CD14-positive monocyte (primary cell): Measurements from ENCODE around the gene UBE2QL1. TPM values are rescaled to one million over a fixed set of nuclear protein-coding genes. Genes with fewer than 3 reads are reported as not detected.

Experiments
- DNase-seq, 3 donors: peaks; one replicate each; pipeline ENCODE4 v3.0.0-alpha.2; 2011 to 2022
- H2AFZ ChIP-seq: 2 replicates; pipeline ENCODE4 v1.6.0; 2012; ENCODE audit warnings: mild to moderate bottlenecking, low read depth, low read length, inconsistent platforms; ENCODE audit not compliant: insufficient read depth, poor library complexity, severe bottlenecking
- H3K27ac ChIP-seq, 2 donors: 1 replicate in 1 of 2; 2 replicates in 1 of 2; pipeline ENCODE4 v1.5.1; 2012 to 2013; ENCODE audit warnings: low read length in 2 of 2, control low read depth in 1 of 2, inconsistent platforms in 1 of 2, low read depth in 1 of 2, mild to moderate bottlenecking in 1 of 2
- H3K27me3 ChIP-seq, 2 donors: one replicate each; pipeline versions ENCODE4 v1.6.0 to v1.6.1; 2011 to 2013; ENCODE audit warnings: low read length in 2 of 2; ENCODE audit not compliant: control insufficient read depth in 2 of 2, insufficient read depth in 2 of 2
- H3K36me3 ChIP-seq, 2 donors: replicated peaks in 1 of 2; 1 replicate in 1 of 2; 2 replicates in 1 of 2; pipeline versions ENCODE4 v1.5.1 to v1.6.1; 2012 to 2013; ENCODE audit warnings: low read length in 2 of 2, control low read depth in 1 of 2, inconsistent platforms in 1 of 2, mild to moderate bottlenecking in 1 of 2; ENCODE audit not compliant: insufficient read depth in 2 of 2, control insufficient read depth in 1 of 2
- H3K4me1 ChIP-seq, 2 donors: 1 replicate in 1 of 2; 2 replicates in 1 of 2; pipeline versions ENCODE4 v1.5.1 to v1.6.1; 2012 to 2013; ENCODE audit warnings: low read length in 2 of 2, control low read depth in 1 of 2, inconsistent platforms in 1 of 2, mild to moderate bottlenecking in 1 of 2, moderate library complexity in 1 of 2; ENCODE audit not compliant: insufficient read depth in 2 of 2, control insufficient read depth in 1 of 2
- H3K4me2 ChIP-seq: replicated peaks from 2 replicates; pipeline ENCODE3; 2012; ENCODE audit warnings: low read length, moderate library complexity, mild to moderate bottlenecking; ENCODE audit not compliant: poor library complexity, severe bottlenecking; ENCODE audit errors: extremely low read depth
- H3K4me3 ChIP-seq, 3 experiments: fragments of 200-600 bp in 1 of 3; sonication (generic) in 1 of 3; replicated peaks in 1 of 3; 1 replicate in 2 of 3; 2 replicates in 1 of 3; pipeline ENCODE4 v1.5.1; 2011 to 2013; ENCODE audit warnings: low read length in 3 of 3, mild to moderate bottlenecking in 3 of 3, control low read depth in 2 of 3, low read depth in 2 of 3, inconsistent platforms in 1 of 3, moderate library complexity in 1 of 3
- H3K79me2 ChIP-seq: 2 replicates; pipeline ENCODE4 v1.6.0; 2012; ENCODE audit warnings: mild to moderate bottlenecking, control low read depth, inconsistent platforms, low read length, moderate library complexity; ENCODE audit not compliant: insufficient read depth
- H3K9ac ChIP-seq: 2 replicates; pipeline ENCODE4 v1.6.0; 2017; ENCODE audit warnings: low read length, mild to moderate bottlenecking; ENCODE audit not compliant: insufficient read depth, poor library complexity, severe bottlenecking
- H3K9me3 ChIP-seq, 2 donors: replicated peaks in 1 of 2; 1 replicate in 1 of 2; 2 replicates in 1 of 2; pipeline versions ENCODE4 v1.5.1 to v1.6.1; 2012 to 2013; ENCODE audit warnings: low read length in 2 of 2, control low read depth in 1 of 2; ENCODE audit not compliant: control insufficient read depth in 1 of 2, insufficient read depth in 1 of 2
- H4K20me1 ChIP-seq: 2 replicates; pipeline ENCODE4 v1.6.0; 2012; ENCODE audit warnings: mild to moderate bottlenecking, low read length, control low read depth, moderate library complexity; ENCODE audit not compliant: insufficient read depth
- H3K27ac Mint-ChIP-seq, 7 donors: one replicate each; pipeline ENCODE4 v1.8.0; 2020; ENCODE audit warnings: mild to moderate bottlenecking in 7 of 7, mixed read lengths in 7 of 7, moderate library complexity in 6 of 7, inconsistent platforms in 2 of 7
- H3K27me3 Mint-ChIP-seq, 3 donors: one replicate each; pipeline ENCODE4 v1.8.0; 2021 to 2022; ENCODE audit warnings: low read depth in 3 of 3, mild to moderate bottlenecking in 3 of 3, mixed read lengths in 3 of 3, moderate library complexity in 3 of 3, inconsistent platforms in 1 of 3
- H3K36me3 Mint-ChIP-seq, 2 donors: one replicate each; pipeline ENCODE4 v1.8.0; 2020; ENCODE audit warnings: mixed read lengths in 2 of 2, inconsistent platforms in 1 of 2, mild to moderate bottlenecking in 1 of 2
- H3K4me1 Mint-ChIP-seq: one replicate; pipeline ENCODE4 v1.8.0; 2020; ENCODE audit warnings: mild to moderate bottlenecking, mixed read lengths
- H3K4me3 Mint-ChIP-seq, 2 donors: one replicate each; pipeline ENCODE4 v1.8.0; 2020; ENCODE audit warnings: mild to moderate bottlenecking in 2 of 2, mixed read lengths in 2 of 2, moderate library complexity in 1 of 2
- H3K9me3 Mint-ChIP-seq, 7 donors: one replicate each; pipeline ENCODE4 v1.8.0; 2020 to 2022; ENCODE audit warnings: mixed read lengths in 7 of 7, mild to moderate bottlenecking in 6 of 7, moderate library complexity in 6 of 7, inconsistent platforms in 2 of 7
- WGBS: methylation state at CpG from one replicate; pipeline ENCODE4 v1.1.5; 2013; ENCODE audit warnings: missing lambda C conversion rate; ENCODE audit not compliant: insufficient coverage; 5-methylcytosine and 5-hydroxymethylcytosine counted together
- intact Hi-C, 2 donors: fragments of 100-400 bp; cut with micrococcal nuclease; formaldehyde crosslinking; loops; one replicate each; pipeline versions ENCODE4 v1.15.0 to v1.15.1; 2023
- polyA plus RNA-seq, 3 donors: library from polyadenylated mRNA; depleted of rRNA in 1 of 3; unstranded in 2 of 3; stranded (reverse) in 1 of 3; fragments of 300-500 nt in 2 of 3; fragments of >200 nt in 1 of 3; fragmentation: Illumina TruSeq in 2 of 3; gene quantifications; 1 replicate in 2 of 3; 2 replicates in 1 of 3; pipeline ENCODE4 v1.2.3, GENCODE V29; 2012 to 2021
- TF ChIP-seq, protein P1 (sequence below): fragments of 200-600 bp; IDR thresholded peaks from one replicate; pipeline ENCODE4 v1.8.0; 2022; ENCODE audit warnings: antibody characterized with exemption, mild to moderate bottlenecking

UBE2QL1 gene
- polyA plus RNA-seq, 3 donors = not detected

DNA sequence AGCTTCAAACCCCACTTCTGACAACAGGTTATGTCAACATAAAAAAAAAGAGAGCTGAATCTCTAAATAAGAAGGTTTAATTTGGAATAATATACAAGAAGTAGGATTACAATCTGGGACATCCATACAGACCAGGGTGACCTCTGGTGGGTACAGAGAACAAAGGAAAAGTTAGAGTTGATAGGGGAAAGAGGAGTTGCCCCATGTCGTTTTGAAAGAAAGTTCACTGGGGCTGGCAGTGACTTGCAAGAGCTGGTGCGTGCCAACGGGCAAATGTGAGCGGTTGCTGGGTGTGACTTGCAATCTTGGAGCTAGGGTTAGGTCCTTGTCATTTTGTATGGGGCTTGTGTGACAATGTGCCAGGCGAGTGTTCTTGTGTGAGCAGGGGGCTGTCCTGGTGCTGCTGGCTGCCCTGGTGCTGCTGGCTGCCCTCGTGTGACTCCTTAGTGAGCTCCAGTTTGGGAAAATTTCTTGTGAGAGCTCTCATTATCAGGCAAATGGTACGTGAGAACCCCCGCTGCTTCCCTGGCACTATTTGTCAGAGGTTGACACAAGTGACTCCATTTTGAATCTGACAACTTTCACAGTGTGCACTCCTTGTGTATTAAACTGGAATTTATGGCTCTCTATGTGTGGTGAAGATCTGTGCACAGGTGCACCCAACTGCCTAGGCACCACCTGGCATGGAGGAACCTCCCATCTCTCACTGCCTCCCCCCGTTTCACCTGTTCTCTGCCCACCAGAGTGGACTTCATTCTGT lies 69.8 kb downstream of the UBE2QL1 start:
- Histone ChIP-seq H3K27me3 (no peaks in the 10 kb centered on the region), H3K36me3 (no peaks in the 10 kb centered on the region), H3K79me2 (no peaks in the 10 kb centered on the region), H3K27ac (no peak overlapping the region), H3K9me3 (no peaks in the 10 kb centered on the region), H3K4me1 (no peaks in the 10 kb centered on the region), H3K4me3 (no peak overlapping the region), H3K9ac (no peak overlapping the region), H3K4me2 (no peak overlapping the region), H2AFZ (no peak overlapping the region), H4K20me1 (no peaks in the 10 kb centered on the region)
- H3K9me3 Mint-ChIP-seq = peaks cover 0 to 4% (median 0%) of the 10 kb centered on the region in 7 donors
- peaks cover 0 to 6% (median 5%) of the 10 kb centered on the region in 3 donors for H3K27me3 Mint-ChIP-seq
- 84% methylated on average over 9 of the region's 9 CpGs for WGBS
- H3K4me1 Mint-ChIP-seq = no peaks in the 10 kb centered on the region
- intact Hi-C loops = no loop called here
- peak overlapping the region in 2 of 7 donors; percentile 8 to 51 for H3K27ac Mint-ChIP-seq
- H3K4me3 Mint-ChIP-seq = no peak overlapping the region
- no peak for DNase-seq
- TF ChIP-seq, protein P1, sequence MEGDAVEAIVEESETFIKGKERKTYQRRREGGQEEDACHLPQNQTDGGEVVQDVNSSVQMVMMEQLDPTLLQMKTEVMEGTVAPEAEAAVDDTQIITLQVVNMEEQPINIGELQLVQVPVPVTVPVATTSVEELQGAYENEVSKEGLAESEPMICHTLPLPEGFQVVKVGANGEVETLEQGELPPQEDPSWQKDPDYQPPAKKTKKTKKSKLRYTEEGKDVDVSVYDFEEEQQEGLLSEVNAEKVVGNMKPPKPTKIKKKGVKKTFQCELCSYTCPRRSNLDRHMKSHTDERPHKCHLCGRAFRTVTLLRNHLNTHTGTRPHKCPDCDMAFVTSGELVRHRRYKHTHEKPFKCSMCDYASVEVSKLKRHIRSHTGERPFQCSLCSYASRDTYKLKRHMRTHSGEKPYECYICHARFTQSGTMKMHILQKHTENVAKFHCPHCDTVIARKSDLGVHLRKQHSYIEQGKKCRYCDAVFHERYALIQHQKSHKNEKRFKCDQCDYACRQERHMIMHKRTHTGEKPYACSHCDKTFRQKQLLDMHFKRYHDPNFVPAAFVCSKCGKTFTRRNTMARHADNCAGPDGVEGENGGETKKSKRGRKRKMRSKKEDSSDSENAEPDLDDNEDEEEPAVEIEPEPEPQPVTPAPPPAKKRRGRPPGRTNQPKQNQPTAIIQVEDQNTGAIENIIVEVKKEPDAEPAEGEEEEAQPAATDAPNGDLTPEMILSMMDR = no peak
- no peaks in the 10 kb centered on the region for H3K36me3 Mint-ChIP-seq

- Histone ChIP-seq H3K27ac (no peak overlapping the region), H3K9me3 (no peaks in the 10 kb centered on the region), H3K36me3 (no peaks in the 10 kb centered on the region), H4K20me1 (no peaks in the 10 kb centered on the region), H3K9ac (no peak overlapping the region), H2AFZ (no peak overlapping the region), H3K79me2 (no peaks in the 10 kb centered on the region), H3K4me1 (no peaks in the 10 kb centered on the region), H3K27me3 (no peaks in the 10 kb centered on the region), H3K4me3 (no peak overlapping the region), H3K4me2 (no peak overlapping the region)
- Mint-ChIP-seq H3K27ac (no peak overlapping the region), H3K4me3 (no peak overlapping the region), H3K4me1 (no peaks in the 10 kb centered on the region), H3K9me3 (peaks cover 0 to 4% (median 0%) of the 10 kb centered on the region in 7 donors), H3K27me3 (peaks cover 0 to 6% (median 5%) of the 10 kb centered on the region in 3 donors), H3K36me3 (no peaks in the 10 kb centered on the region)
- intact Hi-C loops = no loop called here
- 89% methylated on average over 5 of the region's 5 CpGs for WGBS
- TF ChIP-seq, protein P1 = no peak
- no peak for DNase-seq
These were observed 71.5 kb downstream of the UBE2QL1 start for GRCh38 chr5:6520201-6520600.
